ENCODE results near the gene SPTLC1.
A peak's percentile ranks its signal among the peaks of the same experiment; 100 is the strongest.
"Not testable (repeated sequence)": the region's sequence is repeated elsewhere in the genome, so short reads cannot be mapped to it uniquely, and the experiment has no call there.

The SPTLC1 gene

GRCh38 chr9:92115071-92115858 lies at the start of gene SPTLC1:
TSS of gene SPTLC1 (minus strand) at chr9:92115413. CDS start at chr9:92115370, 43 bp downstream.
- peak; percentile 39 to 97 (median 92) for DNase-seq

- no peak for DNase-seq
These were observed 49.8 kb upstream of the SPTLC1 start for GRCh38 chr9:92164975-92165374.

DNA sequence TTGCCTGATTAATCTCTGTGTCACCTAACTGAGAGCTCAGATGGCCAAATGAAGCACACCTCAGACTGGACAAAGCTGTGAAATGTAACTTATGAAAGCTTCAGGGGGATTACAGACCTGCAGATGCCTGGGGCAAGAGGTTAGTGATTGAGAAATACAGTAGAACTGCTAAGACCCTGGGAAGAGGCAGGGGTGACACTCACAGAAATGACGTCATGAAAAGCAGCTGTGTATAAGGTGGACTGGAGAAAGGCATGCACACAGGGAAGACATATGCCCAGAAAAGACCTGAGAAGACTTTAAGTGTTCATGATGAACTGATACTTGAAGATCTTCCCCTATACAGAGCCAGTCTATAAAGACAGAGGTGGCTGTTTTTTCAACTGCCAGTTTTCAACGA lies 49.3 kb upstream of the SPTLC1 start:
- no peak for DNase-seq

- no peak for DNase-seq
These were observed 48.1 kb upstream of the SPTLC1 start for GRCh38 chr9:92163276-92163675.

DNA sequence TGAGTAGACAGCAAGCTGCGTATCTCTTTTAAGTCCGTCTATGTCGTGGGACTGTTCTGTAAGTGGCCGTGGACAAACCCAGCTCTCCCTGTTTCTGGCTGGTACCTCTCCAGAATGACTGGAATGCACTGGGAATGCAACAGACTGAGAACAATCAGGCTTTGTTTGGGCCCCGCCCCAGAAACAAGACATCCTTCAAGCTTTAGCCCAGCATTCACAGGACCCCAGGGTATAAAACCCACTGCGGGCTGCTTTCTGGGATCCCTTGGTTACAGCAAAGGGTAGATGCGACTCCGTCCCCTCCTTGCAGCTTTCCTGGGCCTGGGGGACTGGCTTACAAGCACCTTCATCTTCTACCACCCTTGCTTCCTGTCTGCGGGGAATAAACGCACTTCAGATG lies 45.6 kb upstream of the SPTLC1 start:
- DNase-seq = no peak

DNA sequence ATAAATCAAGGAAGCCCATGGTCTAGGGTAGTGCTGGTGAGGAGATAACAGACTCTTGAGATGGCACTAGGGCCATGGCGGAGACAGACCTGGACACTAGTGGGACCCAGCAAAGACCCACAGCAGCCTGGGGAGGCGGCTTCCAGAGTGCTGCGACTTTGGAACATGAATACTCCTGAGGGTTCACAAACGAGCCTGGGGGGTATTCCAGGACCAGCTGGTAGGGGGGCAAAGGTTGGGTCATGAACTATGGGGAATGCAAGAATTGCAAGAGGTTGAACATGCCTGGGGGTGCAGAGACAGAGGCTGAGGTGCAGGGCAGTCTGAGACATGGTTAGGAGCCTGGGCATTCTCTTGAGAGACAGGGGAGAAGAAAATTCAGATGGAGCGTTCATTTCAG lies 43.8 kb upstream of the SPTLC1 start:
- DNase-seq = no peak

- DNase-seq = no peak
These were observed 42.9 kb upstream of the SPTLC1 start for GRCh38 chr9:92158097-92158601.

- DNase-seq = not testable (repeated sequence)
These were observed 40.5 kb upstream of the SPTLC1 start for GRCh38 chr9:92155736-92156135.

DNA sequence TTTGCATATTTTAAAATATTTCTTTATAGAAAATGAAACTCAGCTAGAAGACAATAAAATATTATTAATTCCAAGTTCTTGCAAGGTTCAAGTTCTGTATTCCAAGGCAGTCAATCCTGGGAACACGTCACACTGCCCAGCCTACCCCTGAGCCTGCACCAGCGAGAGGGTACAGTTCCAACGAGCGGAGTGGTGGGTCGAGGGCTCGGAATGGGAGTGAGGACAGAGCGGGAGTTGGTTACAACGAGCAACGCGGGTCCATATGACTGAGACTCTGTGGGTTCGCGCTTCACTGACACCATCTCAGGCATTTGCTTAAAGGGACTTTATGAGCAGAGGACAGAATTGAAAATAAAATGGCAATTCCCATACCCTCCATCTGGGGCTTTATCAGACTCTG lies 40.0 kb upstream of the SPTLC1 start:
- DNase-seq = no peak

DNA sequence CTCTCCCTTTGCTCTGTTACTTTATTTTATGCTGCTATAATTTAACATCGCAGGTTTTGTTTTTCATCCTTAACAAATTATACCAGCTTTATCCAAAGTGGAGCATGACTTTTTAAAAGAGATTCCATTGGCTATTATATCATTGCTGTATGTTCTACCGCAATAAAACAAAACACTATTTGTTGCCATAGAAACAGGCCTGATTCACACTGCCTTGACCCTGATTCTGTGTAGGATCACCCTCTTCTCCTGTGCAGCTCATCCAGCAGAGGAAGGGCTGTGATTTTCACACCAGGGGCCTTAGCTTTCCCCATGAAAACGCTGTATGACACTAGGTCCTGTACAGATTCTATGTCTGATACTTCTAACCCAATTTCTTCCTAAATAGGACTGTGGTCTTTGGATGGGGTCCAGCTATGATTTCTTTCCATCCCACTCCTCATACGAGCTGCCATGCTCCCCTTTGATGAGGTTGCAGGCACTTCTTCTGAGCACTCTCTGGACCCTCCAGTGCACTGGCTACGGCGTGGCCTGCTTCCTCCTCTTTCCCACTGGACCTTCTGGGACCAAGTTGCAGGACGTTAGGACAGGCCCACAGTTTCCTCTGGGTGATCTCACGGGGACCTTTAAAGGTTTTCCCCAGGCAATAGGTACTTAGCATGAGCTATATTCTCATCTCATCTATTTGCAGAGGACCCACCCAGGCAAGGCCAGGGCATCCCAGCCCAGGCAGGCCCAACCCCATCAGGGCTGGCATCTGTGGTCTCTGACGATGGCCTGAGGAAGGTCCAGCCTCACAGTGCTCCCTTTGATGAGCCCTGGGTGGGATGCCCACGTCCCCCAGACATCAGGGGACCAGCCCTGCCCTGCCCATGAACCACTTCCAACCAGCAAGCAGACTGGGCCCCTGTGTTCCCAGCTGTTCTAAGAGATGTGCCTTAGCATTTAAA lies 38.5 kb upstream of the SPTLC1 start:
- DNase-seq = not testable (repeated sequence)

GRCh38 chr9:92151691-92152393 lies 36.6 kb upstream of the SPTLC1 start:
- DNase-seq = peak in 4 of 58 donors; percentile 10 to 28 (median 18)

GRCh38 chr9:92150501-92151470 lies 35.6 kb upstream of the SPTLC1 start:
- not testable (repeated sequence) for DNase-seq

- DNase-seq = no peak
These were observed 32.6 kb upstream of the SPTLC1 start for GRCh38 chr9:92147852-92148180.

- DNase-seq = no peak
These were observed 32.0 kb upstream of the SPTLC1 start for GRCh38 chr9:92147030-92147851.

- DNase-seq = no peak
These were observed 31.4 kb upstream of the SPTLC1 start for GRCh38 chr9:92146610-92147009.

DNA sequence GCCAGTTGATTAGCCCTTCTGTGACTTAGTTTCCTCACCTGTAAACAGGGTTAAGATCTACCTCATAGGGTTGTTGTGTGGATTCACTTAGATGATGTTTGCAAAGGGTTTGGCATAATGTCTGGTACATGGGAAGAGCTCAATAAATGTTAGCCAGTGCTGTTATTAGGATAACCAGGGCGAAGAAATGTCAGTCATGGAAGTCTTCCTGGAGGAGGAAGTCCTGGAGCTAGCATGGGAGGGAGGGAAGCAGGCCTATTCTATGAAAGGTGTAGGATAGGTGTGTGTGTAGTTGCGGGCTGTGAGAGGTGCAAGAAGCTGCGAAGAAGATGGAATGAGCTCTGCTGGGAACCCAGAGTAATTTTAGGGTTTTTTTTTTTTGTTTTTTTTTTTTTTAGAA lies 30.6 kb upstream of the SPTLC1 start:
- DNase-seq = not testable (repeated sequence)

DNA sequence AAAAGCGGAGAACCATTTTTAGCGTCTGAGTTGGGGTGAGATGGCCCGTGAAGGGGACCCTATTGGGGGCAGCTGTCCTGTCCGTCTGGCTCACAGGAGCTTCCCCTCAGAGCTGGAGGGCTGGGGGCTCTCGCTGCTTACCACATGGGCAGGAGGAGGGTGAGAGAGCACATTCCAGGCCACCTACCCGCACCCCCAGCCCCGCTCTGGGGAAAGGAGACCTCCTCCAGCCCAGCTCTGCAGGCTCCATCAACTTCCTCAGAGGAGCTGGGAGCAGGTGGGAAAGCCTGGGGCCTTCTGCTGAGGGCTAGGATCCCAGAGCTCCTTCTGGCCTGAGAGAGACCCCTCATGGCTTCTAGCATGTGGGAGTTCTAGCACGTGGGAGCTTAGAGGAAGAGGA lies 27.1 kb upstream of the SPTLC1 start:
- no peak for DNase-seq

GRCh38 chr9:92141144-92142129 lies 26.2 kb upstream of the SPTLC1 start:
- DNase-seq = no peak
